Measurements from ENCODE around the gene NKX3-2.

NKX3-2 gene

DNA sequence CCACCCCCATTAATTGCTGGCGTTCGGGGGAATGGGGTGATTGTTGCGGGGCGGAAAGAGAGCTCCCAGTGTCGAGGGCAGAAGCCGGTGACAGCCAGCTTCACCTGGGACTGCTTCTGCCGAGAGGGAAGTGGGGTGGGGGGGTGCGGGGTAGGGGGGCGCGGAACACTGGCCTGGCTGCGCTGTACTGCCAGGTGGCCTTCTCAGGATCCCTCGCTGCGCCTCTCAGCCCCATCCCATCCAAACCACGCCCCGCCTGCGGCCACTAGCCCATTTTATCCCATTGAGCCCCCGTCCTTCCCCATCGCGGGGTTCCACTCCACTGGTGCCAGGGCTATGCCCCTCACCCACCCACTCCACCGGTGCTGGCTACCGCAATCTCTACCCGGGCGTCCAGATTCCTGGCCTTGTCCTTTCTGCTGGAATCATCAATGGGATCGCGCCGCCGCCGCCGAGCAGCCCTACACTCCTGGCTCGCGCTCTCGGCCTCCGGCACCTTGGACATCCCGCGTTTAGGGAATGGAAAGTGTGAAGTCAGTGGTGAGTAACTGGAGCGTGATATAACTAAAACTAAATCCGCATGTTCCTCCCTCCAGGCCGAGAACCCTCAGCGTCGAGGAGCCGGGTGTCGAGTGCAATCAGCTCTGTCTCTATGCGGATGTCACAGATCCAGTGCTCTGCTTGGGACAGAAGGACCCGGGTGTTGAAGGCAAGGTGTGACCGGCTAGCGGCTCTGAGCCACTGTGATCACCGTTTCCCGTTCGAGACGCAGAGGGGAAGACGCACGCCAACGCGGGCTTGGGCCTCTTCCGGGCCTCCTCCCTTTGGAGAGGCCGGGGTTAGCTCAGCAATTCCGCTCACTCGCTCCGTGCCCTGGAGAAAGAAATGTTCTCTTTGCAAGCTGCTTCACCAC, 20.5 kb downstream of the NKX3-2 start:
- H3K27ac ChIP-seq (ENCODE audit: low read length, poor library complexity, severe bottlenecking) = no peak overlapping the region
- H3K18ac ChIP-seq (ENCODE audit: low read depth in 1 of 2, low read length in 2 of 2) = peak overlapping the region in 1 of 2 experiments; percentile 11
- peaks cover 20% of the 10 kb centered on the region for H3K4me1 ChIP-seq (ENCODE audit: control insufficient read depth, insufficient read depth, low read depth, low read length)
- H3K9ac ChIP-seq (ENCODE audit: low read length) = no peak overlapping the region
- no peak overlapping the region for H2AFZ ChIP-seq (ENCODE audit: low read depth, low read length)
- H3K4ac ChIP-seq (ENCODE audit: low read depth in 1 of 2, low read length in 2 of 2) = no peak overlapping the region
- H2BK12ac ChIP-seq (ENCODE audit: low read length in 2 of 2) = no peak overlapping the region
- H3K4me3 ChIP-seq (ENCODE audit: insufficient read depth in 1 of 2, low read depth in 1 of 2, low read length in 2 of 2) = no peak overlapping the region
- no peak overlapping the region for H3K14ac ChIP-seq (ENCODE audit: low read length in 2 of 2)
- peaks cover 12% of the 10 kb centered on the region for H3K9me3 ChIP-seq (ENCODE audit: control insufficient read depth, low read length)
- H2AK5ac ChIP-seq (ENCODE audit: low read length, severe bottlenecking) = no peak overlapping the region
- H4K8ac ChIP-seq (ENCODE audit: low read length) = peak overlapping the region; percentile 46
- WGBS = 37% methylated on average over 49 of the region's 59 CpGs
- H3K36me3 ChIP-seq (ENCODE audit: control insufficient read depth in 1 of 2, insufficient read depth in 2 of 2, low read depth in 1 of 2, low read length in 2 of 2) = no peaks in the 10 kb centered on the region
- no peak overlapping the region for H2BK120ac ChIP-seq (ENCODE audit: low read depth, low read length)
- H3K79me1 ChIP-seq (replicated peaks; ENCODE audit: low read length, poor library complexity, severe bottlenecking) = no peaks in the 10 kb centered on the region
- no peak for DNase-seq
- H2BK5ac ChIP-seq (ENCODE audit: low read depth, low read length, poor library complexity, severe bottlenecking) = no peak overlapping the region
- no peak overlapping the region for H3K4me2 ChIP-seq (ENCODE audit: low read length, poor library complexity, severe bottlenecking)
- H2BK15ac ChIP-seq (ENCODE audit: low read depth, poor library complexity, severe bottlenecking) = no peak overlapping the region
- H3K27me3 ChIP-seq (ENCODE audit: control insufficient read depth in 1 of 2, insufficient read depth in 1 of 2, low read length in 2 of 2) = peaks cover 79 to 82% of the 10 kb centered on the region in 2 experiments
- H3K23ac ChIP-seq (ENCODE audit: low read length in 2 of 2) = no peak overlapping the region
- no peak overlapping the region for H4K91ac ChIP-seq (ENCODE audit: low read length)

DNA sequence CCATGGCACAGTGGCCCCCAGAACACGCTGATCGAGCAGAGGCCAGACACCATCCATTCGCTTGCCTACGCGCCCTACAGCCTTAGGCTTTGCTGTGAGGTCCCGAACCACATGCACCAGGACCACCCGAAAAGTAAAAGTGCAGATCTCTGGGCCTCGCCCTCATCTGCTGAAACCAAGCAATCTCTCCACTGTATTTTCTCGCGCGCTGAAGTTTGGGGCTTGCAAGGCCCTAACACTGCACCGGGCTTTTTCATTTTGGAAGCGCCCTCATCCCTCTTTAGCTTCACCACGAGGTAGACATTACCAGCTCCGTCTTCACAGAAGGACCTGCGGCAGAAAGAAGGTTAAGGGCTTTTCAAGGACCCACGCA, 21.2 kb downstream of the NKX3-2 start:
- H3K4me1 ChIP-seq (ENCODE audit: control insufficient read depth, insufficient read depth, low read depth, low read length) = peaks cover 20% of the 10 kb centered on the region
- no peak for DNase-seq
- H3K4me2 ChIP-seq (ENCODE audit: low read length, poor library complexity, severe bottlenecking) = peak overlapping the region; percentile 55
- H3K36me3 ChIP-seq (ENCODE audit: control insufficient read depth in 1 of 2, insufficient read depth in 2 of 2, low read depth in 1 of 2, low read length in 2 of 2) = no peaks in the 10 kb centered on the region
- H4K8ac ChIP-seq (ENCODE audit: low read length) = no peak overlapping the region
- peak overlapping the region in 1 of 2 experiments; percentile 10 for H2BK12ac ChIP-seq (ENCODE audit: low read length in 2 of 2)
- H2AK5ac ChIP-seq (ENCODE audit: low read length, severe bottlenecking) = no peak overlapping the region
- H4K91ac ChIP-seq (ENCODE audit: low read length) = no peak overlapping the region
- H2BK5ac ChIP-seq (ENCODE audit: low read depth, low read length, poor library complexity, severe bottlenecking) = no peak overlapping the region
- WGBS = 24% methylated on average over 17 of the region's 17 CpGs
- H3K4me3 ChIP-seq (ENCODE audit: insufficient read depth in 1 of 2, low read depth in 1 of 2, low read length in 2 of 2) = no peak overlapping the region
- peaks cover 12% of the 10 kb centered on the region for H3K9me3 ChIP-seq (ENCODE audit: control insufficient read depth, low read length)
- H2BK120ac ChIP-seq (ENCODE audit: low read depth, low read length) = no peak overlapping the region
- no peak overlapping the region for H3K9ac ChIP-seq (ENCODE audit: low read length)
- H3K14ac ChIP-seq (ENCODE audit: low read length in 2 of 2) = no peak overlapping the region
- peaks cover 73 to 74% of the 10 kb centered on the region in 2 experiments for H3K27me3 ChIP-seq (ENCODE audit: control insufficient read depth in 1 of 2, insufficient read depth in 1 of 2, low read length in 2 of 2)
- peak overlapping the region in 1 of 2 experiments; percentile 34 for H3K23ac ChIP-seq (ENCODE audit: low read length in 2 of 2)
- H2AFZ ChIP-seq (ENCODE audit: low read depth, low read length) = no peak overlapping the region
- no peak overlapping the region for H3K4ac ChIP-seq (ENCODE audit: low read depth in 1 of 2, low read length in 2 of 2)
- no peaks in the 10 kb centered on the region for H3K79me1 ChIP-seq (replicated peaks; ENCODE audit: low read length, poor library complexity, severe bottlenecking)
- no peak overlapping the region for H2BK15ac ChIP-seq (ENCODE audit: low read depth, poor library complexity, severe bottlenecking)
- H3K27ac ChIP-seq (ENCODE audit: low read length, poor library complexity, severe bottlenecking) = no peak overlapping the region
- no peak overlapping the region for H3K18ac ChIP-seq (ENCODE audit: low read depth in 1 of 2, low read length in 2 of 2)

DNA sequence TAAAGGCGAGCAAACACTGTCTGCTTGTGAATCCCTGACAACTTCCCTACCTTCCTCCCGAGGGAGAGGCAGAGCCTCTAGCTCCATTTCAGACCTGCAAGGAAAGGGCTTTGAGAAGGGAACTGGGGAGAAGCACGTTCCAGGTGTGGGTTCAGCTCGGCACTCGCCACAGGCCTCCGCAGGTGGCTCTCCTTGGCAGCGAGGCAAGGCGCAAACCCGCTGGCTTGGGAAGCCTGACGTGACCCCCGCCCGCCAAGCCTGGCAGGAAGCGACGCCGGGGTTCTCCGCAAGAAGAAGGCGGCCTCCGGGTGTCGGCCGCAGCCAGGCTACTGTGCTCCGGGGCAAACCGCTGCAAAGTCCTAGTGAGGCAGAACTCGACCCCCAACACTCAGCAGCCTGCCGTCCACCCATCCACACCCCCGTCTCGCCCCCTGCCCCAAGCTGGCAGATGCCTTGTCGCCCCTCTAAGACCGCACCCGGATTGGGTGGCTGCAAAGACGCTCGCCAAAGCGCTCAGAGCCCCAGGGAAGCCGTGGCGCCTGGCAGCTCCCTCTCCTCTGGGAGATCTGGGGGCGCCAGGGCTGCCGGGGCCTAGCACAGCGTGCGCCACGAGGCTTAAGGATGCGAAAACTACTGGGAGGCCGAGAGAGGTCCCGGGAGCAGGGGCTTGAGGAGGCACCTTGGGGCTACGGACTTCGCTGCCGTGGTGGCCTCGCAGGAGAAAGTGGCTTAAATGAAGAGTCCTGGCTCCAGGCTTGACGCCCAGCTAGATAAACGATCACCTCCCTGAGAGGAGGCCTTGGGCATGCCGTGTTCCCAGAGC, 21.8 kb downstream of the NKX3-2 start:
- Histone ChIP-seq H3K36me3 (ENCODE audit: control insufficient read depth in 1 of 2, insufficient read depth in 2 of 2, low read depth in 1 of 2, low read length in 2 of 2) (no peaks in the 10 kb centered on the region), H3K27ac (ENCODE audit: low read length, poor library complexity, severe bottlenecking) (no peak overlapping the region), H3K4ac (ENCODE audit: low read depth in 1 of 2, low read length in 2 of 2) (no peak overlapping the region), H2BK12ac (ENCODE audit: low read length in 2 of 2) (peak overlapping the region in 1 of 2 experiments; percentile 10), H3K79me1 (replicated peaks; ENCODE audit: low read length, poor library complexity, severe bottlenecking) (no peaks in the 10 kb centered on the region), H3K4me2 (ENCODE audit: low read length, poor library complexity, severe bottlenecking) (peak overlapping the region; percentile 55), H3K14ac (ENCODE audit: low read length in 2 of 2) (peak overlapping the region in 1 of 2 experiments; percentile 75), H2AK5ac (ENCODE audit: low read length, severe bottlenecking) (no peak overlapping the region), H4K91ac (ENCODE audit: low read length) (no peak overlapping the region), H2BK15ac (ENCODE audit: low read depth, poor library complexity, severe bottlenecking) (no peak overlapping the region), H2BK120ac (ENCODE audit: low read depth, low read length) (no peak overlapping the region), H3K18ac (ENCODE audit: low read depth in 1 of 2, low read length in 2 of 2) (peak overlapping the region in 1 of 2 experiments; percentile 57), H3K27me3 (ENCODE audit: control insufficient read depth in 1 of 2, insufficient read depth in 1 of 2, low read length in 2 of 2) (peaks cover 67 to 69% of the 10 kb centered on the region in 2 experiments), H3K4me1 (ENCODE audit: control insufficient read depth, insufficient read depth, low read depth, low read length) (peaks cover 15% of the 10 kb centered on the region), H3K23ac (ENCODE audit: low read length in 2 of 2) (peak overlapping the region in 1 of 2 experiments; percentile 91), H3K9me3 (ENCODE audit: control insufficient read depth, low read length) (peaks cover 12% of the 10 kb centered on the region), H4K8ac (ENCODE audit: low read length) (peak overlapping the region; percentile 27), H2BK5ac (ENCODE audit: low read depth, low read length, poor library complexity, severe bottlenecking) (no peak overlapping the region), H3K9ac (ENCODE audit: low read length) (no peak overlapping the region), H3K4me3 (ENCODE audit: insufficient read depth in 1 of 2, low read depth in 1 of 2, low read length in 2 of 2) (no peak overlapping the region), H2AFZ (ENCODE audit: low read depth, low read length) (peak overlapping the region; percentile 74)
- WGBS = 6% methylated on average over 40 of the region's 49 CpGs
- no peak for DNase-seq

DNA sequence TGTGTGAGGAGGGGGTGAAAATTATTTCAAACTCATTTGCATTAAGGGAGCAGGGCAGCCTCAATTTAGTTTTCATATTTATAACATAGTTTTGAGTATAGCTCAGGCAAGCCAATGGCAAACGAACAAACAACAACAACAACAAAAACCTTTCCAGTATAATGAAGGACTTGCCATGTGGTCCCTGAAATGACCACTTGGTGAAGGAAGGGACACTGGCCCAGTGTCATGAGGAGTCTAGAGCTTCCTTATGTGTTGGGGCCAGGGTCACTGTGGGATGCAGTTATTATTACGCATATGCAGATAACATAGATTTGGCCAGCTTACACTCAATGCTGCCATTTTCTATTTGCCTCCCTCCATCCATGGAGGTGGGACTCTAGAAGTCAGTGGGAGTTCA, 23.3 kb downstream of the NKX3-2 start:
- H2BK15ac ChIP-seq (ENCODE audit: low read depth, poor library complexity, severe bottlenecking) = no peak overlapping the region
- peaks cover 12% of the 10 kb centered on the region for H3K9me3 ChIP-seq (ENCODE audit: control insufficient read depth, low read length)
- H2BK12ac ChIP-seq (ENCODE audit: low read length in 2 of 2) = no peak overlapping the region
- peaks cover 53 to 54% of the 10 kb centered on the region in 2 experiments for H3K27me3 ChIP-seq (ENCODE audit: control insufficient read depth in 1 of 2, insufficient read depth in 1 of 2, low read length in 2 of 2)
- H4K91ac ChIP-seq (ENCODE audit: low read length) = no peak overlapping the region
- H3K36me3 ChIP-seq (ENCODE audit: control insufficient read depth in 1 of 2, insufficient read depth in 2 of 2, low read depth in 1 of 2, low read length in 2 of 2) = no peaks in the 10 kb centered on the region
- H3K9ac ChIP-seq (ENCODE audit: low read length) = no peak overlapping the region
- 100% methylated on average over 2 of the region's 2 CpGs for WGBS
- H3K27ac ChIP-seq (ENCODE audit: low read length, poor library complexity, severe bottlenecking) = no peak overlapping the region
- no peak overlapping the region for H3K4ac ChIP-seq (ENCODE audit: low read depth in 1 of 2, low read length in 2 of 2)
- no peak overlapping the region for H2AFZ ChIP-seq (ENCODE audit: low read depth, low read length)
- no peak for DNase-seq
- H4K8ac ChIP-seq (ENCODE audit: low read length) = no peak overlapping the region
- H3K18ac ChIP-seq (ENCODE audit: low read depth in 1 of 2, low read length in 2 of 2) = no peak overlapping the region
- no peak overlapping the region for H3K23ac ChIP-seq (ENCODE audit: low read length in 2 of 2)
- H2AK5ac ChIP-seq (ENCODE audit: low read length, severe bottlenecking) = no peak overlapping the region
- no peaks in the 10 kb centered on the region for H3K79me1 ChIP-seq (replicated peaks; ENCODE audit: low read length, poor library complexity, severe bottlenecking)
- no peak overlapping the region for H3K4me2 ChIP-seq (ENCODE audit: low read length, poor library complexity, severe bottlenecking)
- H2BK5ac ChIP-seq (ENCODE audit: low read depth, low read length, poor library complexity, severe bottlenecking) = no peak overlapping the region
- no peak overlapping the region for H2BK120ac ChIP-seq (ENCODE audit: low read depth, low read length)
- H3K4me1 ChIP-seq (ENCODE audit: control insufficient read depth, insufficient read depth, low read depth, low read length) = peaks cover 14% of the 10 kb centered on the region
- H3K4me3 ChIP-seq (ENCODE audit: insufficient read depth in 1 of 2, low read depth in 1 of 2, low read length in 2 of 2) = no peak overlapping the region
- H3K14ac ChIP-seq (ENCODE audit: low read length in 2 of 2) = no peak overlapping the region
